BJ (cell line): ENCODE data around the gene TAS1R3. TPM values are rescaled to one million over a fixed set of nuclear protein-coding genes. Genes with fewer than 3 reads are reported as not detected.

ENCODE experiments used
- CTCF ChIA-PET: fragments of 350-600 bp; formaldehyde crosslinking; extraction: SDS; loops from one replicate; lab custom pipeline; 2021; ENCODE audit warnings: antibody characterized with exemption, inconsistent platforms; lab: Yijun Ruan, JAX
- POLR2A ChIA-PET: fragments of 300-600 bp; sonication (Branson Sonifier 250); formaldehyde crosslinking; extraction: SDS; loops from one replicate; lab custom pipeline; 2021; ENCODE audit warnings: antibody characterized with exemption; lab: Charles Lee
- DNase-seq: peaks from one replicate; pipeline ENCODE4 v3.0.0-alpha.2; 2011; ENCODE audit warnings: low read depth
- H3K27me3 ChIP-seq: 2 replicates; pipeline ENCODE4 v1.6.0; 2011; ENCODE audit warnings: low read length; ENCODE audit not compliant: control insufficient read depth, insufficient read depth
- H3K36me3 ChIP-seq: 2 replicates; pipeline ENCODE4 v1.5.1; 2011; ENCODE audit warnings: low read length; ENCODE audit not compliant: control insufficient read depth, insufficient read depth
- H3K4me3 ChIP-seq: 2 replicates; pipeline ENCODE4 v1.5.1; 2011; ENCODE audit warnings: low read depth, mild to moderate bottlenecking, control low read depth, low read length
- CTCF ChIP-seq: IDR thresholded peaks from 2 replicates; pipeline ENCODE4 v1.5.1; 2011; ENCODE audit warnings: low read depth, mild to moderate bottlenecking, control low read depth, inconsistent platforms, low read length, moderate library complexity; ENCODE audit not compliant: insufficient read depth
- polyA plus RNA-seq: library from polyadenylated mRNA; depleted of rRNA; stranded (reverse); fragments of >200 nt; gene quantifications from 2 replicates; pipeline ENCODE4 v1.2.3, GENCODE V29; 2011

Gene TAS1R3
- polyA plus RNA-seq, 1 experiment, result 0.11 TPM

GRCh38 chr1:1310109-1310385 lies 21.0 kb upstream of the TAS1R3 start:
- DNase-seq, result no peak
- H3K36me3 ChIP-seq, result peaks cover 35% of the 10 kb centered on the region
- CTCF ChIA-PET, result interaction anchor here (0.6 to 1.1 kb wide), 2 partner anchors 61 to 62 kb away, joined by 3 read pairs; no protein-coding TSS in a partner anchor
- H3K4me3 ChIP-seq, result no peak overlapping the region
- POLR2A ChIA-PET, result no interaction called here
- no peaks in the 10 kb centered on the region for H3K27me3 ChIP-seq
- TF ChIP-seq CTCF, result no peak

GRCh38 chr1:1310476-1311053 lies 20.5 kb upstream of the TAS1R3 start:
- no peak for TF ChIP-seq CTCF
- CTCF ChIA-PET, result interaction anchor here (0.6 kb wide), 1 partner anchor 61 kb away, joined by 3 read pairs; no protein-coding TSS in a partner anchor
- POLR2A ChIA-PET, result no interaction called here

GRCh38 chr1:1311107-1312104 lies 19.7 kb upstream of the TAS1R3 start:
- Histone ChIP-seq H3K36me3 (peaks cover 35% of the 10 kb centered on the region), H3K4me3 (no peak overlapping the region), H3K27me3 (no peaks in the 10 kb centered on the region)
- no peak for DNase-seq
- ChIA-PET CTCF (no interaction called here), POLR2A (interaction anchor here (0.7 kb wide), 1 partner anchor 19 kb away, joined by 3 read pairs; no protein-coding TSS in a partner anchor)
- no peak for TF ChIP-seq CTCF

More at GRCh38 chr1:1310476-1311053, 20.5 kb upstream of the TAS1R3 start:
- no peak for DNase-seq
- Histone ChIP-seq H3K36me3 (peaks cover 35% of the 10 kb centered on the region), H3K27me3 (no peaks in the 10 kb centered on the region), H3K4me3 (no peak overlapping the region)

GRCh38 chr1:1312450-1313314 lies 18.4 kb upstream of the TAS1R3 start:
- ChIA-PET POLR2A (no interaction called here), CTCF (no interaction called here)
- TF ChIP-seq CTCF, result no peak
- Histone ChIP-seq H3K27me3 (no peaks in the 10 kb centered on the region), H3K4me3 (no peak overlapping the region), H3K36me3 (peaks cover 37% of the 10 kb centered on the region)
- no peak for DNase-seq
